Coronary artery (tissue), 2 donors: ENCODE measurements around the gene SPATA17.

Experiments
- DNase-seq: peaks from one replicate; pipeline ENCODE4 v3.0.0-alpha.2; 2017; ENCODE audit warnings: low spot score
- H3K27ac ChIP-seq, 2 donors: fragments of 200-600 bp; sonication (generic); one replicate each; pipeline ENCODE4 v1.5.1; 2016 to 2019
- H3K4me3 ChIP-seq: fragments of 200-600 bp; sonication (generic); 2 replicates; pipeline ENCODE4 v1.5.1; 2016; ENCODE audit warnings: mild to moderate bottlenecking, moderate library complexity
- TF ChIP-seq, protein P1 (sequence below): fragments of 200-600 bp; sonication (generic); IDR thresholded peaks from one replicate; pipeline ENCODE4 v1.5.1; 2019; ENCODE audit warnings: antibody characterized with exemption

Gene SPATA17

DNA sequence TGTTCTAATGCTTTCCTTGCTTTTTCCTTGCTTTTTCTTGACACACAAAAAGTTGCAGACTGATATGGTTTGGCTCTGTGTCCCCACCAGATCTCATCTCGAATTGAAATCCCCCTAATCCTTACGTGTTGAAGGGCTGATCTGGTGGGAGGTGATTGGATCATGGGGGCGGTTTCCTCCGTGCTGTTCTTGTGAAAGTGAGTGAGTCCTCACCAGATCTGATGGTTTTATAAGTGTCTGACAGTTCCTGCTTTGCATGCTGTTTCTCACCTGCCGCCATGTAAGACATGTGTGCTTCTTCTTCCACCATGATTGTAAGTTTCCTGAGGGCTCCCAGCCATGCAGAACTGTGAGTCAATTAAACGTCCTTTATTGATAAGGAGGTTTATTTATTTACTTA lies 11.3 kb downstream of the SPATA17 start:
- no peak for DNase-seq

DNA sequence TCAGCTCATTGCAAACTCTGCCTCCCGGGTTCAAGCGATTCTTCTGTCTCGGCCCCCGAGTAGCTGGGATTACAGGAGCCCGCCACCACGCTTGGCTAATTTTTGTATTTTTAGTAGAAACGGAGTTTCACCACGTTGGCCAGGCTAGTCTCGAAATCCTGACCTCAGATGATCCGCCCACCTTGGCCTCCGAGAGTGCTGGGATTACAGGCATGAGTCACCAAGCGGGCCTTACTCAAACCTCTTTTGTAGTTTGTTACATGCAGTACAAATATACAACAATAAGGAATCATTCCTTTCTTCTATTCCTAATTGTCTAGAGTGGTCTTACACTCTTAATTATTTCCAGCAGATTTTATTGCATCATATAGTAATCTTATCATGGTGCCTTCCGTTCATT lies 16.6 kb downstream of the SPATA17 start:
- DNase-seq: no peak
- TF ChIP-seq, protein P1, sequence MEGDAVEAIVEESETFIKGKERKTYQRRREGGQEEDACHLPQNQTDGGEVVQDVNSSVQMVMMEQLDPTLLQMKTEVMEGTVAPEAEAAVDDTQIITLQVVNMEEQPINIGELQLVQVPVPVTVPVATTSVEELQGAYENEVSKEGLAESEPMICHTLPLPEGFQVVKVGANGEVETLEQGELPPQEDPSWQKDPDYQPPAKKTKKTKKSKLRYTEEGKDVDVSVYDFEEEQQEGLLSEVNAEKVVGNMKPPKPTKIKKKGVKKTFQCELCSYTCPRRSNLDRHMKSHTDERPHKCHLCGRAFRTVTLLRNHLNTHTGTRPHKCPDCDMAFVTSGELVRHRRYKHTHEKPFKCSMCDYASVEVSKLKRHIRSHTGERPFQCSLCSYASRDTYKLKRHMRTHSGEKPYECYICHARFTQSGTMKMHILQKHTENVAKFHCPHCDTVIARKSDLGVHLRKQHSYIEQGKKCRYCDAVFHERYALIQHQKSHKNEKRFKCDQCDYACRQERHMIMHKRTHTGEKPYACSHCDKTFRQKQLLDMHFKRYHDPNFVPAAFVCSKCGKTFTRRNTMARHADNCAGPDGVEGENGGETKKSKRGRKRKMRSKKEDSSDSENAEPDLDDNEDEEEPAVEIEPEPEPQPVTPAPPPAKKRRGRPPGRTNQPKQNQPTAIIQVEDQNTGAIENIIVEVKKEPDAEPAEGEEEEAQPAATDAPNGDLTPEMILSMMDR: no peak
- Histone ChIP-seq H3K27ac (no peak overlapping the region), H3K4me3 (no peak overlapping the region)

More for the DNA sequence above, 11.3 kb downstream of the SPATA17 start:
- Histone ChIP-seq H3K4me3 (no peak overlapping the region), H3K27ac (no peak overlapping the region)
- TF ChIP-seq, protein P1: no peak

DNA sequence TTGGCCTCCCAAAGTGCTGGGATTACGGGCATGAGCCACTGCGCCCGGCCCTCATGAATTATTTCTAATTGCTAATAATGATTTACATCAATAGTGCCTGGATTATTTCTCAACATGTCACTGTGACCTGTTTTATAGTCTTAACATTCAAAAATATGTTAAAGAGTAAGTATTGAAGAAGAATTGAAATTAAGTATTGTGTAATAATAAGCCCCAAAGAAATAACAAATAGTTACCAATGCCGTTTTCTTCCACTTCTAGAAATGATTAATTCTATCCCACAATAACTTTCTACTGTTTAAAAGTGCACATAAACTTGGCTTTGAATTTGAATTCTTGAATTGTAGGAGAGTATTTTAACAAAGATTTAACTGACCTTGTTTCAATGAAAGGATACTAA lies 19.5 kb downstream of the SPATA17 start:
- TF ChIP-seq, protein P1: no peak
- DNase-seq: no peak

DNA sequence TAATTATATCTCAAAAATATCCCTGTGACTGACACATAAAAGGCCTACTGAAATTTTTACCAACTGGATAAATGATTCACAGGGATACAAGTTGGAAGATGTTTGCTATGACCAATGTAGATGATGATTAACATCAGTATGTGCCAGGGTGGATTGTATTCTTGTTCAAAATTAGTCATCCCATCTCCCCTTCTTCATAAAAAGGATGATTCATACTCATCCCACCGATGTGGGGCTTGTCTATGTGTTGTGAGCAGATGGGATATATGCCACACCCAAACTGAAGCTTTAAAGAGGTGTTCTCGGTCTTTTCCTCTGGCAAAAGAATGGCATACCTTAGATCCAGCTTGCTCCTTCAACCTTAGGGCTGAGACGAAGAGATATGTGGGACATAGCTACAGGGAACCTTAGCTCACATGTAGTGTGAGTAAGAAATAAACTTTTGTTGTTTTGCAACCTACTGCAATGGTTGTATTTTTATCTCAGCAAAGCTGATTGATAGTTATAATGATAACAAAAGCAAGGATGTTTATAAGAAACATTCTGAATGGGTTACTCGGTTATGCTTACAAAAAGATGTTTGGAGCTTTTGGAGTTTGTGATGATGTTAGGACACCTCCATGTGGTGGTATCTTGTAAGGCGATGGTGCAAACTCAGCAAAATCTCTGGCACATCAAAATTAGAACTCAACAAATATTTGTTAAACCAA lies 29.4 kb downstream of the SPATA17 start:
- TF ChIP-seq, protein P1: no peak
- H3K27ac ChIP-seq: no peak overlapping the region
- H3K4me3 ChIP-seq: no peak overlapping the region
- DNase-seq: no peak

More for the DNA sequence above, 19.5 kb downstream of the SPATA17 start:
- H3K27ac ChIP-seq: no peak overlapping the region
- no peak overlapping the region for H3K4me3 ChIP-seq

DNA sequence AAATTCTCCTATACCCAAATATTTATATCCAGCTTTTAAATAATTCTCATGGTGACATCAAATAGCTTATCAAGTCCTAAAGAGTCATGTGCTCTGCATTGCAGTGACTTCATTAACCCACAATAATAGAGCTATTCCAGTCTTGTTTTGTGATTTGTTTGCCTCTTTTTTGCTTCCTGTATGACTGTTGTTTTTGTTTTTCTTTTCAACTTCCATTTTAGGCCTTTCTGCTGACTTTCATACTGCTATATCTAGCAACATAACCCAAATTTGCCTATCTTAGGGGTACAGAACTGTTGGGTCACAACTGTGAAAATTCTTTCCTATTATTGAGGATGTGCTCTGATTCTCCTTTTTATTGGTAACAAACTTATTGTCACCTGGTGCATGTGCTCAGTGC lies 30.3 kb downstream of the SPATA17 start:
- H3K27ac ChIP-seq: no peak overlapping the region
- TF ChIP-seq, protein P1: no peak
- DNase-seq: no peak
- H3K4me3 ChIP-seq: no peak overlapping the region

DNA sequence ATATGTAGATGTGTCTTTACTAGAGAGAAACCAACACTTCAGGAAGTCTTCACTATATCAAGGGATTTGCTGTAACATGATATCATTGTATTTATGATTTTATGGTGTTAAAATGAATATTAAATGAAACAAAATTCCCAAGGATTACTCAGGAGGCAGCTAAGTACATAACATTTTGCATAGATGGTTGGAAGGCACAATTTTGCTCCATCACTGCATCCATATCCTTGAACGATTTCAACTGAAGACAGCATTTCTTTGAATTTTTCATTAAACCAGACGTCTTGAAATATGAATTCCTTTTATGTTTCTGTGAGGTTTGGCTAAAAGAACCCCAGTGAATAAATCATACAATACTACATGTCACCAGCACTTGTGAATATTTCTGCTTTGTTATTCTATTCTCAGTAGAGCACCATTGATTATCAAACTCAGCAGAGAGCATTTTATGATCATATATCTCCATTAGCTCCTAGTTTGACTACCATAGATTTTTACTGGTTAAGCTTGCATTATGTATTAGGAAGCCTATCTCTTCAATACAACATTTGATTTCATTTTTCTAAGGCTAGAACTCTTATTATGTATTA lies 37.3 kb downstream of the SPATA17 start:
- no peak for DNase-seq
- Histone ChIP-seq H3K27ac (no peak overlapping the region), H3K4me3 (no peak overlapping the region)
- TF ChIP-seq, protein P1: no peak

DNA sequence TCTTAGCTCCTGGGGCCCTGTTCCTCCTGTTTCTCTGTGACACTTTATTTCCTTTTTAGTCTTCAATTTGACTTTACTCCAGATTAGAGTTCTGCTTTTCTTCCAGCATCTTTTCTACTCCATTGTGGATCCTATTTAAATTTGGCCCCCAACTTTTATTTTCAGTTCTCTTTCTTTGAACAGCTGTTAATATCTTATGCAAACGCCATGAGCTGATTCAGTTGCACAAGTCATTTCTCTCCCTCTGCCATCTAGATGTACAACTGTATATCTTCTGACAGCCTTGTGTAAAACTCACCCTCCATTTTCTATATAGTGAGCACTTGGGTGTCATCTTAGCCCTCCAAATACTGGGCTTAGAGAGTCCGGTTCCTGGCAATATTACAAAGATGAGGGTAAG lies 42.2 kb downstream of the SPATA17 start:
- TF ChIP-seq, protein P1: no peak
- Histone ChIP-seq H3K4me3 (no peak overlapping the region), H3K27ac (no peak overlapping the region)
- no peak for DNase-seq
